ENCODE results near the gene CTF1.
"Not testable (repeated sequence)": the region's sequence is repeated elsewhere in the genome, so short reads cannot be mapped to it uniquely, and the experiment has no call there.

The CTF1 gene

GRCh38 chr16:30896261-30896888 is at the start of gene CTF1:
Gene CTF1, plus strand, starts transcription at chr16:30896614. Its CDS starts 30 bp downstream, at chr16:30896644.
- DNase-seq = no peak

- DNase-seq = no peak
Measured at GRCh38 chr16:30846649-30847402, 49.6 kb upstream of the CTF1 start.

- DNase-seq = peak in 1 of 2 donors; percentile 2
Measured at GRCh38 chr16:30850246-30850645, 46.2 kb upstream of the CTF1 start.

- peak; percentile 8 to 14 for DNase-seq
Measured at GRCh38 chr16:30853758-30854157, 42.7 kb upstream of the CTF1 start.

GRCh38 chr16:30858111-30858495 is 38.3 kb upstream of the CTF1 start:
- DNase-seq = no peak

- no peak for DNase-seq
Measured at GRCh38 chr16:30858829-30859423, 37.5 kb upstream of the CTF1 start.

GRCh38 chr16:30860729-30861128 is 35.7 kb upstream of the CTF1 start:
- DNase-seq = not testable (repeated sequence)

- not testable (repeated sequence) for DNase-seq
Measured at GRCh38 chr16:30863178-30863577, 33.2 kb upstream of the CTF1 start.

GRCh38 chr16:30866031-30866430 is 30.4 kb upstream of the CTF1 start:
- no peak for DNase-seq

- peak in 1 of 2 donors; percentile 4 for DNase-seq
Measured at GRCh38 chr16:30867747-30868146, 28.7 kb upstream of the CTF1 start.

- no peak for DNase-seq
Measured at GRCh38 chr16:30870904-30871303, 25.5 kb upstream of the CTF1 start.

- no peak for DNase-seq
Measured at GRCh38 chr16:30874244-30874820, 22.1 kb upstream of the CTF1 start.

GRCh38 chr16:30874821-30875717 is 21.3 kb upstream of the CTF1 start:
- peak; percentile 85 to 91 for DNase-seq

- DNase-seq = peak; percentile 26 to 63
Measured at GRCh38 chr16:30875871-30876801, 20.3 kb upstream of the CTF1 start.

GRCh38 chr16:30876867-30877266 is 19.5 kb upstream of the CTF1 start:
- no peak for DNase-seq

- no peak for DNase-seq
Measured at GRCh38 chr16:30882429-30883310, 13.7 kb upstream of the CTF1 start.

- DNase-seq = no peak
Measured at GRCh38 chr16:30884760-30885159, 11.7 kb upstream of the CTF1 start.

GRCh38 chr16:30885196-30885595 is 11.2 kb upstream of the CTF1 start:
- DNase-seq = no peak

GRCh38 chr16:30886145-30886544 is 10.3 kb upstream of the CTF1 start:
- DNase-seq = no peak

- no peak for DNase-seq
Measured at GRCh38 chr16:30887927-30888326, 8.5 kb upstream of the CTF1 start.
